Fibroblast of skin of scalp (primary cell): Measurements from ENCODE around the gene SOX15. TPM values are rescaled to one million over a fixed set of nuclear protein-coding genes. Genes with fewer than 3 reads are reported as not detected.
"Not testable (repeated sequence)": the region's sequence is repeated elsewhere in the genome, so short reads cannot be mapped to it uniquely, and the experiment has no call there.

ENCODE experiments used
- DNase-seq: peaks from one replicate; pipeline ENCODE4 v3.0.0-alpha.2; 2013
- polyA plus RNA-seq, 2 experiments: library from polyadenylated mRNA; unstranded; fragments of 120-200 nt; gene quantifications; one replicate each; pipeline ENCODE4 v1.2.1, GENCODE V29; 2013; ENCODE audit not compliant: insufficient read length in 2 of 2

Gene SOX15
- polyA plus RNA-seq (2013, experiment 1 of 2; ENCODE audit: insufficient read length) = 0.83 TPM
- 0.47 TPM for polyA plus RNA-seq (2013, experiment 2 of 2; ENCODE audit: insufficient read length)

GRCh38 chr17:7589891-7590691, at the start of gene SOX15:
Gene SOX15, minus strand, starts transcription at chr17:7590094. Its CDS starts 418 bp downstream, at chr17:7589676.
- no peak for DNase-seq

GRCh38 chr17:7636163-7636562, 46.3 kb upstream of the SOX15 start:
- no peak for DNase-seq

GRCh38 chr17:7634384-7634783, 44.5 kb upstream of the SOX15 start:
- DNase-seq = peak; percentile 48

GRCh38 chr17:7633093-7633492, 43.2 kb upstream of the SOX15 start:
- no peak for DNase-seq

GRCh38 chr17:7632492-7632894, 42.6 kb upstream of the SOX15 start:
- peak; percentile 58 for DNase-seq

GRCh38 chr17:7631398-7632380, 41.8 kb upstream of the SOX15 start:
- DNase-seq = no peak

- no peak for DNase-seq
Observed at GRCh38 chr17:7629939-7630571, 40.2 kb upstream of the SOX15 start, which contains the start of gene SHBG. Gene SHBG, plus strand, starts transcription at chr17:7630135. Its CDS starts 38 bp downstream, at chr17:7630173.

- peak; percentile 96 for DNase-seq
Observed at GRCh38 chr17:7627250-7628121, 37.6 kb upstream of the SOX15 start, which contains the start of gene SAT2. Gene SAT2, minus strand, starts transcription at chr17:7627821. Its CDS starts 186 bp downstream, at chr17:7627635.

- no peak for DNase-seq
Observed at GRCh38 chr17:7626956-7627249, 37.0 kb upstream of the SOX15 start.

GRCh38 chr17:7626307-7626706, 36.4 kb upstream of the SOX15 start:
- no peak for DNase-seq

- DNase-seq = not testable (repeated sequence)
Observed at GRCh38 chr17:7625749-7626148, 35.9 kb upstream of the SOX15 start.

- DNase-seq = no peak
Observed at GRCh38 chr17:7623661-7624060, 33.8 kb upstream of the SOX15 start.

GRCh38 chr17:7620835-7621234, 30.9 kb upstream of the SOX15 start:
- no peak for DNase-seq

GRCh38 chr17:7618608-7619007, 28.7 kb upstream of the SOX15 start:
- no peak for DNase-seq

GRCh38 chr17:7615265-7615747, 25.4 kb upstream of the SOX15 start:
- DNase-seq = no peak

GRCh38 chr17:7614425-7615264, 24.8 kb upstream of the SOX15 start, which contains the start of gene FXR2:
Gene FXR2, minus strand, starts transcription at chr17:7614897. Its CDS starts 365 bp downstream, at chr17:7614532.
- DNase-seq = peak; percentile 100

- peak; percentile 56 for DNase-seq
Observed at GRCh38 chr17:7613769-7614424, 24.0 kb upstream of the SOX15 start.

GRCh38 chr17:7612294-7612640, 22.4 kb upstream of the SOX15 start:
- peak; percentile 38 for DNase-seq

GRCh38 chr17:7611635-7612293, 21.9 kb upstream of the SOX15 start:
- DNase-seq = no peak
